Uterus (tissue), 4 donors: ENCODE data around the gene PLCL2. TPM values are rescaled to one million over a fixed set of nuclear protein-coding genes. Genes with fewer than 3 reads are reported as not detected.
"Not testable (repeated sequence)": the region's sequence is repeated elsewhere in the genome, so short reads cannot be mapped to it uniquely, and the experiment has no call there.

Source experiments
- DNase-seq, 2 donors: peaks; one replicate each; pipeline ENCODE4 v3.0.0-alpha.2; 2019 to 2020
- H3K27ac ChIP-seq, 2 donors: fragments of 200-600 bp; sonication (generic); 1 replicate in 1 of 2; 2 replicates in 1 of 2; pipeline ENCODE4 v1.5.1; 2016 to 2018
- H3K27me3 ChIP-seq, 2 donors: fragments of 200-600 bp; sonication (generic); one replicate each; pipeline ENCODE4 v1.5.1; 2018 to 2019; ENCODE audit warnings: control low read depth in 1 of 2
- H3K36me3 ChIP-seq, 2 donors: fragments of 200-600 bp; sonication (generic); one replicate each; pipeline ENCODE4 v1.5.1; 2019; ENCODE audit warnings: control low read depth in 1 of 2
- H3K4me1 ChIP-seq, 2 donors: fragments of 200-600 bp; sonication (generic); one replicate each; pipeline ENCODE4 v1.5.1; 2018 to 2019; ENCODE audit warnings: control low read depth in 1 of 2
- H3K4me3 ChIP-seq, 2 donors: fragments of 200-600 bp; sonication (generic); 1 replicate in 1 of 2; 2 replicates in 1 of 2; pipeline ENCODE4 v1.5.1; 2018 to 2019; ENCODE audit warnings: mild to moderate bottlenecking in 1 of 2
- H3K9me3 ChIP-seq, 2 donors: fragments of 200-600 bp; sonication (generic); one replicate each; pipeline ENCODE4 v1.5.1; 2019; ENCODE audit warnings: control low read depth in 1 of 2
- POLR2A ChIP-seq, 2 donors: fragments of 450-650 bp; IDR thresholded peaks; one replicate each; pipeline ENCODE4 v1.6.1; 2016; ENCODE audit warnings: antibody characterized with exemption in 2 of 2, mild to moderate bottlenecking in 1 of 2, moderate library complexity in 1 of 2
- intact Hi-C: fragments of 100-400 bp; cut with DNase I; formaldehyde crosslinking; loops from one replicate; pipeline ENCODE4 v1.15.1; 2023; ENCODE audit warnings: low total_unique reads
- total RNA-seq, 4 donors: library from RNA; depleted of rRNA in 3 of 4; stranded (reverse); fragments of >200 nt in 3 of 4; gene quantifications; one replicate each; pipeline versions ENCODE4 v1.1.0 to v1.2.4, GENCODE V29; 2014 to 2023
- TF ChIP-seq, protein P1 (sequence below), 4 experiments: fragments of 200-600 bp in 2 of 4; fragments of 450-650 bp in 2 of 4; sonication (generic) in 2 of 4; IDR thresholded peaks; one replicate each; pipeline ENCODE4 v1.5.1; 2016 to 2019; ENCODE audit warnings: antibody characterized with exemption in 4 of 4, mild to moderate bottlenecking in 2 of 4, moderate library complexity in 1 of 4
- donor health status: DM: yes; HTN: yes; CAD: no.

The PLCL2 gene
- total RNA-seq, 4 donors from 2014 or later: 9.7 to 63.0 (median 19.5) TPM

- Histone ChIP-seq H3K4me1 (no peaks in the 10 kb centered on the region), H3K27ac (no peak overlapping the region), H3K27me3 (no peaks in the 10 kb centered on the region), H3K4me3 (no peak overlapping the region), H3K9me3 (no peaks in the 10 kb centered on the region), H3K36me3 (no peaks in the 10 kb centered on the region)
- intact Hi-C loops: no loop called here
- DNase-seq: no peak
- TF ChIP-seq, protein P1, sequence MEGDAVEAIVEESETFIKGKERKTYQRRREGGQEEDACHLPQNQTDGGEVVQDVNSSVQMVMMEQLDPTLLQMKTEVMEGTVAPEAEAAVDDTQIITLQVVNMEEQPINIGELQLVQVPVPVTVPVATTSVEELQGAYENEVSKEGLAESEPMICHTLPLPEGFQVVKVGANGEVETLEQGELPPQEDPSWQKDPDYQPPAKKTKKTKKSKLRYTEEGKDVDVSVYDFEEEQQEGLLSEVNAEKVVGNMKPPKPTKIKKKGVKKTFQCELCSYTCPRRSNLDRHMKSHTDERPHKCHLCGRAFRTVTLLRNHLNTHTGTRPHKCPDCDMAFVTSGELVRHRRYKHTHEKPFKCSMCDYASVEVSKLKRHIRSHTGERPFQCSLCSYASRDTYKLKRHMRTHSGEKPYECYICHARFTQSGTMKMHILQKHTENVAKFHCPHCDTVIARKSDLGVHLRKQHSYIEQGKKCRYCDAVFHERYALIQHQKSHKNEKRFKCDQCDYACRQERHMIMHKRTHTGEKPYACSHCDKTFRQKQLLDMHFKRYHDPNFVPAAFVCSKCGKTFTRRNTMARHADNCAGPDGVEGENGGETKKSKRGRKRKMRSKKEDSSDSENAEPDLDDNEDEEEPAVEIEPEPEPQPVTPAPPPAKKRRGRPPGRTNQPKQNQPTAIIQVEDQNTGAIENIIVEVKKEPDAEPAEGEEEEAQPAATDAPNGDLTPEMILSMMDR (IDR thresholded peaks at IDR 0.05): no peak
- no peak for TF ChIP-seq POLR2A (IDR thresholded peaks at IDR 0.05)
Measured at GRCh38 chr3:16943857-16944256, 59.1 kb downstream of the PLCL2 start.

GRCh38 chr3:16944356-16944755 is 59.6 kb downstream of the PLCL2 start:
- H3K36me3 ChIP-seq: no peaks in the 10 kb centered on the region
- TF ChIP-seq, protein P1 (IDR thresholded peaks at IDR 0.05): no peak
- TF ChIP-seq POLR2A (IDR thresholded peaks at IDR 0.05): no peak
- no peak overlapping the region for H3K27ac ChIP-seq
- no peaks in the 10 kb centered on the region for H3K4me1 ChIP-seq
- intact Hi-C loops: no loop called here
- no peaks in the 10 kb centered on the region for H3K27me3 ChIP-seq
- no peaks in the 10 kb centered on the region for H3K9me3 ChIP-seq
- no peak overlapping the region for H3K4me3 ChIP-seq
- DNase-seq: no peak

DNA sequence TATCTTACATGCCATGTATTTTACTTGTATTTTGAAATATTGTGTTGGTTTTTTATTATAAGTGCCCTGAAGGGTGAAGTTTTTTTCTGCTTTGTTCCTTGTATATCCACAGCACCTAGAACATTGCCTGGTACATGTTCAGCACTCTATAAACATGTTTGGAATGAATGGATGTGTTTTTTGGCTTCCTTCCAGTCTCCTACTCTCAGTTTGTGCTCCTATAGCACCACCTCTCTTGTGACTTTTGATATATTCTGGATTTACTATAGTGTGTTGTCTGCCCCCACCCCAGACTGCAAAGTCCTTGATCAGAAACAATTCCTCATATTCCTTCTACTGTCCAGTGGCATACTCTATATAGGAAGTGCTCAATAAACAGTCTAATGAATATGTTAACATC is 60.6 kb downstream of the PLCL2 start:
- no peaks in the 10 kb centered on the region for H3K4me1 ChIP-seq
- intact Hi-C loops: no loop called here
- no peak overlapping the region for H3K4me3 ChIP-seq
- no peak overlapping the region for H3K27ac ChIP-seq
- no peak for TF ChIP-seq POLR2A (IDR thresholded peaks at IDR 0.05)
- TF ChIP-seq, protein P1 (IDR thresholded peaks at IDR 0.05): peak in 1 of 4 experiments; percentile 17
- no peaks in the 10 kb centered on the region for H3K36me3 ChIP-seq
- no peak for DNase-seq
- H3K27me3 ChIP-seq: no peaks in the 10 kb centered on the region
- no peaks in the 10 kb centered on the region for H3K9me3 ChIP-seq

GRCh38 chr3:16950282-16950681 is 65.5 kb downstream of the PLCL2 start:
- H3K4me1 ChIP-seq: no peaks in the 10 kb centered on the region
- H3K27ac ChIP-seq: no peak overlapping the region
- H3K9me3 ChIP-seq: no peaks in the 10 kb centered on the region
- TF ChIP-seq, protein P1 (IDR thresholded peaks at IDR 0.05): no peak
- TF ChIP-seq POLR2A (IDR thresholded peaks at IDR 0.05): no peak
- peaks cover 0 to 2% of the 10 kb centered on the region in 2 donors for H3K36me3 ChIP-seq
- H3K27me3 ChIP-seq: no peaks in the 10 kb centered on the region
- DNase-seq: no peak
- intact Hi-C loops: no loop called here
- no peak overlapping the region for H3K4me3 ChIP-seq

DNA sequence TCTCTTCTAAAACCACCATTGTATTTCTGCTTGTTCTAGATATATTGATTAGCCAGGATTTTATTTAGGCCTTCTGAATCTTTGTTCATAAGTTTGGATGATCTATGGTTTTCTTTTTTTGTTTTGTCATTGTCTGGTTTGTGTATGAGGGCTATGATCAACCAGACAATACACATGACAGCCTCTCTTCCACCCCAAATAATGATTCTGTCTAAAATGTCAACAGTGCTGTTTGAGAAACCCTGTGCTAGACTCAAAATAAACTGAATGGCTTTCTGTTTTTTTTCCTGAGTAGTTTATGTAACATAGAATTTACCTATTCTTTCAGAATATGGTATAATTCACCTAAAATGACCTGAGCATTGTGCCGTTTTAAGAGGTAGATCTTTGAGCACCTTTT is 66.1 kb downstream of the PLCL2 start:
- H3K27me3 ChIP-seq: no peaks in the 10 kb centered on the region
- H3K36me3 ChIP-seq: peaks cover 0 to 2% of the 10 kb centered on the region in 2 donors
- H3K27ac ChIP-seq: no peak overlapping the region
- no peak for DNase-seq
- intact Hi-C loops: no loop called here
- TF ChIP-seq, protein P1 (IDR thresholded peaks at IDR 0.05): no peak
- no peak for TF ChIP-seq POLR2A (IDR thresholded peaks at IDR 0.05)
- H3K9me3 ChIP-seq: no peaks in the 10 kb centered on the region
- no peaks in the 10 kb centered on the region for H3K4me1 ChIP-seq
- H3K4me3 ChIP-seq: no peak overlapping the region

- H3K36me3 ChIP-seq, H3K4me3 ChIP-seq, intact Hi-C loops, H3K27ac ChIP-seq, H3K27me3 ChIP-seq, DNase-seq, H3K9me3 ChIP-seq, H3K4me1 ChIP-seq: not testable (repeated sequence)
Measured at GRCh38 chr3:16957852-16958251, 73.1 kb downstream of the PLCL2 start.
